HG02588 (cell line): Measurements from ENCODE around the gene CFAP99.

ENCODE experiments used
- ATAC-seq: cut with Tn5 transposase; IDR thresholded peaks from one replicate; pipeline ENCODE4 v1.9.1; 2021; ENCODE audit warnings: mild to moderate bottlenecking, moderate library complexity; ENCODE audit not compliant: unreplicated experiment

The CFAP99 gene

DNA sequence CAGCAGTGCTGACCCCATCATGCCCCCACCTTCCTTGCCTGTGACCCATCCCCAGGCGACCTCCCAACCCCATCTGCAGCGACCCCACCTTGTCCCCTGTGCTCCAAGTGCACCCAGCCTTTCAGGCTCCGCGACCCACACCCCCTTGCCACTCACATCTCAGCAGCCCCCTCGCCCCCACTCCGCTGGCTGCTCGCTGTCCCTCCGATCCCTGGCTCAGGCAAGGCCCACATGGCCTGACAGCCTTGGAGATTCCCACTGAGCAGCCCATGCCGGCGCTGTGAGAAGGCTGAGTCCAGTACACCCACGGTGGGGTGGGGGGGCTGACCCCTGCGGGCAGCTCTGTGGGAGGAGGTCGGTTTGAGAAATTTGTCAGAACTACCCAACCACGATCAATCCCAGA lies 9.4 kb upstream of the CFAP99 start:
- no peak for ATAC-seq

DNA sequence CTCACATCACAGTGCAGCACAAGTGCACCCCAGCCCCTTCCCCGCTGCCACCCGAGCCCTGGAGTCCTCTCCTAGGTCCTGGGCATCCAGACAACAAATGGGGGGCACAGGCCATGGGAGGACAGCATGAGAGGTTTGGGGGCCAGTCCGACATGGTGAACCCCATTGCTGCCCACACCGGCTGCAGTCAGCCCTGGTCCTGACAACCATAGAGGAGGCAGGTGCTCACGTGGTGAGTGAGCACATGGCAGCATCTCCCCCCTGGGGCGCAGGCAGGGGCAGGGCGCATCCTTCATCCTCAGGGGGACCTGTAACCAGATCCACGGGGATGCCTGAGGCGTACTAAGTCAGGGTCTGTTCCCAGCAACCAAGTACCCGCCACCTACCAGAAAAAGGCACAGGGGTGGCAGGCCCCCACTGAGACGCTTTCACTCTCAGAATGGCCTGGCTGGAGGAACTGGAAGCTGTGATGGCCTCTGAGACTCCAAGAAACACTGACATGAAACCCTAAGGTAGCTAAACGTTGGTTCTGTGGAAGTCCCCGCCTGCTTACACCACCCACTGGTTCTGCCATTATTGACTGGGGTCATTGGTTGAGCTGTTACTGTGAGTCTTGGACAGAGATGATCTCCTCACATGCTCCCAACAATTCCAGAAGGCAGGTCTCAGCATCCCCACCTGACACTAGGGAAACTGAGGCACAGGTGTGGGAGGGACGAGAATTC lies 6.8 kb upstream of the CFAP99 start:
- peak; percentile 29 for ATAC-seq

DNA sequence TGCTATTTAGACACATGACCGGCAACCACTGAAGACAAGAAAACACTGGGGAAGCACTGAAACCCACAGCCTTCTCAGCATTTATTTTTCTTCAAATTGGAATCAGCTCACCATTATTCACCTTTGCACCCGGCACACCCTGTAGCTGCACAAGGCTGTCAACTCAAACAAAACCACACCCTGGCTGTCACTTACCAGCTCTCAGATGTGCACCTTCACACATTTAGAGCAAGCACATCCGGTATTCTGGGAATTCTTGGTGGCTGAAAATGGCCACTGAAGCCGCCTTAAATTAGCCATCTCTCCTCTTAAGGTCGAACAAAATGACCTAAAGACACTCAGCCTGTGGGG lies 6.2 kb upstream of the CFAP99 start:
- ATAC-seq, result peak; percentile 25

DNA sequence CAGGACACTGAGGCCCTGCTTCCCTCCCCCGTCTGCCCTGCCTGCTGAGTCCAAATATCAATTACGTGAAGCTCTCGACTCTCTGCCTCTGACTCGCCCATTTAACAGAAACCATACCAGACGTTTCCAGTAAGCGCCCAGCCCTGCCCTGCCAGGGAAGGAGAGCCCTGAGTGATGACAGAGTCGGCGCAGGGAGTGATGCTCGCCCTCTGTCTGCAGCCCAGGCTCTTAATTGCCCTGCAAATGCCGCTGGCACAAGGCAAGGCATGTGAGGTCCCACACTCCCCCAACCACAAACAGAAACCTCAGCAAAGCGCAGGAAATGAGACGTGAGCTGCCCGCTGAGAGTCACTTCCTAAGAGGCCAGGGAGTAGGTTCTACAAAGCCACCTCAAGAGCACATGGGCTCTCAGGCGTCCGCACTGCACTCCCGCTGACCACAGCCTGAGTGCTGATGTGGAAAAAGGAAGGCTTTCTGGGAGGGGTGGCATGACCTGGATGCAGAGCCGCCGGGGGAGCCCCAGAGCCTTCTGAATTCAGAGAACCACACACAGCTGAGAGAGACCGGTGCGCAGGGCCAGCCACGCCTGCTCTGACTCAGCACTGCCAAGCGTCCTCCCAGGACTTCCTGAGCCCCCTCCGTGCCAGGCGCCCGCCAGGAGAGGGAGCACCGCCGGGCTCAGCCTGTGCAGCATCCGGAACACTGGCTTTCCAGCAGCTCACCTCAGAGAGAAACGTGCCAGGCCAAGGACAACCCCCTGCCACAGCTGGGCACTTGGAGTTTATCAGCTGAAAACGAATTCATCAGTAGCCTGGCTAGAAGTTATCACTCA lies 5.7 kb upstream of the CFAP99 start:
- ATAC-seq, result peak; percentile 46

DNA sequence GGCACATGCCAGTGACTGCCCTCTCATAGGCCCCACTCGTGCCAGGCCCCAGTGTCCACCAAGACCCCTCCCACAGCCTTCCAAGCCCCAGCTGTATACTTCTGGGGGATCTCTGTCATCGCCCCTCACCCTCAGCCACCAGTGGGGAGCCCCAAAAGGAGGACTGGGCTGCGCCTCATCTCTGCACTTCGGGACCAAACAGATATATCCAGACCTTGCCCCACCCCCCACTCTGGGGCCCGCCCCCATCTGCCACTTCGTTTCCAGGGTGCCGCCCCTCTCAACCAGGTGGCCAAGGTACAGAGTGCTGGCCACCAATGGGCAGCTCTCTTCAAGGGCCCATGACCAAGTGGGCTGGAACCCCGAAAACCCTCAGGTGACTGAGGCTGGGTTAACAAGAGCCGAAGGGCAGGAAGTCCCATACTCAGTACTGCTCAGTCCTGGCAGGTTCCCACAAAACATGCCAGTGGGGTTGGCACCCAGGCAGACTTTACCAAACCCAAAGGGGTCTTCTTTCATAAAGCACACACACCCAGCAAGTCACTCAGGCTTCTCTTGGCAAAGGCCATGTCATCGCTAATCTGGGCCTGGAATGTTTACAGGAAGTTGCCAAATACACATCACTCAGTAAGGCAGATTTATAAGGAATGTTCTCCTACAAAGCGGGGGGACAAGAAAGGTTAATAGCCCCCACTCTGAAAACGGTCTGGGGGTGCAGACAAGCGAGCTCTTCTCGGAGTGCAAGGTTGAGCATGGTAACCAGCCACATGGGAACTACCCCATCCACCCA lies 4.7 kb upstream of the CFAP99 start:
- ATAC-seq, result no peak

DNA sequence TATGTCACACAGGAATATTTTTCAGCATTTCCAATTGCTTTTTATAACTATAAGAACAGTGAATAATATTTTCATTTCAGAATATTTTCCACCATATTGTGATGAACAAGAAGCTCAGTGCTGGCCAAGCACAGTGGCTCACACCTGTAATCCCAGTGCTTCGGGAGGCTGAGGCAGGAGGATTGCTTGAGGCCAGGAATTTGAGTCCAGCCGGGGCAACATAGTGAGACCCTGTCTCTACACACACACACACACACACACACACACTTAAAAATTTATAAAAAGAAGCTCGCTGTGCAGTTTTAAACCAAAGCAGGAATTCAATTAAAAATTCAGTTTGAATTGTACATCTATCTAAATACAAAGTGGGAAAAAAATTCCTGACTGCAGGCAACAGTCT lies 3.5 kb upstream of the CFAP99 start:
- no peak for ATAC-seq

GRCh38 chr4:2415881-2416563 lies 2.7 kb upstream of the CFAP99 start:
- ATAC-seq, result no peak

DNA sequence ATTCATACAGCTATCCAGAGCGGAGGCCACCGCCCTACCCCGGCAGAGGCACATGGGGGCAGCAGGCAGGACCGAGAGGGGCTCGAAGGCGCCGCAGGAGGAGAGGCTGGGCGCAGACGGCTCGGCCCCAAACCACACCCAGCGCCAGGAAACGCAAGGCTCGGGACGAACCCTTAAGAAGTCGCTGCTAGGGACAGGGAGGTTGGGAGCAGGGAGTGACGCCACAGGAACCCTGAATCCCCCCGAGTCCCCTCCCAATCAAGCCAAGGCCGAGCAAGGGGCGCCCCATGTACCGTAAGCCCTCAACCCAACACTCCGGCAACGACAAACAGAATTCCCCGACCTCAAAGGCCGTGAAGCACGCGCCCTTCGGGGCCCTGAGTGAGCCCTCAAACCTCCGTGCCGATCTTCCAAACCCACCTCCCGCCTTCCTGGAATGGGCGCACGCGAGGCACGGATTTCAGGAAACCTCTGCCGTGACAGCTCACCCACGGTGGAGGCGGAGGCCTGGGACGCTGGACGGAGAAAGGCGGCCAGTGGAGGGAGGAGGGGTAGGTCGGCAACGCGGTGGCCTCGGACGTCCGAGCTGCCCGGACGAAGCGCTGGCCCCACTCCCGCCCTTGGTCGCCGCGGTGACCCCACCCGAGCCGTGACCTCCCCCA lies 2.1 kb upstream of the CFAP99 start:
- no peak for ATAC-seq

DNA sequence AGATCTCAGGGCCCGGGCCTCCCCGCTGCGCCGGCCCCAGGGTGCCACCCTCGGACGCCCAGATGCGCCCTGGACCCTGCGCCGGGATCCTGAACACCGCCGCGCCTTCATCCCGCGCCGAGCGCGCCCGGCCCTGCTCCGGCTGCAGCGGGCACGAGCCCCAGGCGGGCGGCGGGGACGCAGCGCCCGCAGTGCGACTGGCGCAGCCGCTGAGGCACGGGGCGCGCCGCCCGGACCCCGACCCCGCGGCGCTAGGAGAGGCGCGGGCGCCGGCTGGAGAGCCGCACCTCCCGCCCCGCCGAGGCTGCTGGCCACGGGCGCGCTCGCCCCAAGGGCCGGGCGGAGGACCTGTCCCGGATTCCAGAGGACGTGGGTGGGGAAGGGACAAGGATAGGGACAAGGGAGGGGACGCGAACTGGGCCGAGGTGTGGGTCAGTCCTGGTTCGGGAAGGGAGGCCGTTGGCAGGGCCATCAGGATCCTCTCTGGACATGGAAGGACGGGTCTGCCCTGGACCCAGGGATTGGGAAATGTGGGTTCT lies 1.5 kb upstream of the CFAP99 start:
- no peak for ATAC-seq

GRCh38 chr4:2417765-2418649 lies 748 bp upstream of the CFAP99 start, which contains the start of gene ZFYVE28:
ZFYVE28 (minus strand) TSS chr4:2418645; CDS start chr4:2418323, 322 bp downstream.
- ATAC-seq, result peak; percentile 17

DNA sequence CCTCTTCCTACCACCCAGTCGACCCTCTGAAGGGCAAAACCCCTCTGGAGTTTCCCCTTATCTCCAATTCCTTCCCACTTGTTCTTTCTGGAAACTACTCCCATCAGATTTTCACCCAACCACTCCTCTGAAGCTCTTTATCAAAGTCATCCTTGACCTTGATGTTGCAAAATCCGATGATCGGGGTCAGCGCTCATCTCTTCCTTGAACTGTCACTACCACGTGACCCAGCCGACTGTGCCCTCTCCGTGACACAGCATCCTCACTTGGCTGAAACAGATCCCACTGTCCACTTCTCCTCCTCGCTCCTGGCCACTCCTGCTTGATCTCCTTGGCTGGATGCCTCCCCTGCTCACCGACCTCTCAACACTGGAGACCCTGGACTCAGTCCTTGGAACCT lies 1.1 kb downstream of the CFAP99 start:
- ATAC-seq, result no peak

DNA sequence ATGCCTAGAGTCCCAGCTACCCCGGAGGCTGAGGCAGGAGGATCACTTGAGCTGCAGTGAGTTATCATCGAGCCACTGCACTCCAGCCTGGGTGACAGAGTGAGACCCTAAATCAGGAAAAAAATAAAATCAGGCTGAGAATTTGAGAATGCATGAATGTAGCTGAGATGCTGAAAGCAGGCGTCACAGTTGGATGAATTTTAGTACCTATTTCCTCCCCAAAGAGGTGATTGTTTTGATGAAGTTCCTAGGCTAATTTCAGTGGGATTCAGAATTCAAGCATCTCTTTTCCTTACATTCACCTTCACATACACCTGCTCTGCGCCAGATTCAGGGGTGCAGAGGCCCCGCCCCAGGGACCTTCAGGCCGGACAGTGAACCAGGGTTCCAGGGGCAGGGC lies 3.2 kb downstream of the CFAP99 start:
- no peak for ATAC-seq

DNA sequence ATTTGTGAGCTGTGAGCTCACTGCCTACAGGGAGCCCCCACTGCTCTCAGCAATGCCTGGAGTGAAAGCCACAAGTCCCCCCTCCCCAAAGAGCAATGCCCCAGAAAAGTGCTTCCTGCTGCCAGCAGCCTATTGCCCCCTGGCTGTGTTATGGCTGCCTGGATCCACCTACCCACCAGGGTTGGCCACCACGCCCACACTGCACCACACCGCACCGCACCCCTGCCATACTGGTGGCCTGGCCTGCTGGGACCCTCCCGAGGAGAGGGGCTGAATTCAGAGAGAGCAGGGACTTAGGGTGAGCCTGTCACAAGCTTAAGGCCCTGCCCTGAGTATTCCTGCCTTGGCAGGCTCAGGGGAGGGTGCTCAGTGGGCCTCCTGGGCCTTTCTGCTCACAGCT lies 4.3 kb downstream of the CFAP99 start:
- ATAC-seq, result no peak

GRCh38 chr4:2423695-2424094 lies 4.9 kb downstream of the CFAP99 start:
- no peak for ATAC-seq

DNA sequence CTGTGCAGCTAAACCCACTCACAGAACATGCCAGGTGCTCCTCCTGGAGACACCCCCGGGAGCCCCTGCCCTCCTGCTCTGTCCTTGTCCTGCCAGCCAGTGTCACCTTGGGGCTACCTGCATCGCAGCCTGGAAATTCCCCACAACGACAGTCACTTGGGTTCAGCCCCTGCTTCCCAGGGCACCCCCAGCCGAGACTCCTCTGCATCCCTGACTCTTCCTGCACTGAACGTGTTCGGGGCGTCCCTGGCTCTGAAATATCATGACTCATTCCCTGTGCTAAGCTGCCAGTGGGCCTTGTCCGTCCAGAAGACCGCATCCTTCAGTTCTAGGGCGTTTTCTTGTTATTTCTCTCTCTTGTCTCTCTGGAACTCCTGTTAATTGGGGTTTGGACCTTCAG lies 5.8 kb downstream of the CFAP99 start:
- ATAC-seq, result no peak

GRCh38 chr4:2425386-2426068 lies 6.8 kb downstream of the CFAP99 start:
- no peak for ATAC-seq

DNA sequence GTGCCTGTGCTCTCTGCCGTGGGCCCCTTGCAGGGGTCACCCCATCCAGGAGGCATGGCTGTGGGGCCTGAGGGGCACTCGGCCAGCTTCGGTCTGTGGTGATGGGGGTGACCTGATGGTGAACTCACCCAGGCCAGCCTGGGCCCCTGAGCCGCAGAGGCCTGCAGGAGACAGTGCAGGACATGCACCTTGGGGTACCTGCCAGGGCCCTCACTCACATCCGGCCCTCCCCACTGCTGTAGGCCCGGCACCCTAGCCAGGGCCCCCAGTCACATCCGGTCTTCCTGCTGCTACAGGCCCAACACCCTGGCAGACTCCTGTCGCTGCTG lies 7.3 kb downstream of the CFAP99 start:
- ATAC-seq, result no peak

- no peak for ATAC-seq
These were observed 8.0 kb downstream of the CFAP99 start for GRCh38 chr4:2426711-2427275.
